Measurements from ENCODE around the gene MAGEC3. TPM values are rescaled to one million over a fixed set of nuclear protein-coding genes. Genes with fewer than 3 reads are reported as not detected.

MAGEC3 gene
- total RNA-seq, 2 donors from 2014 or later: not detected

DNA sequence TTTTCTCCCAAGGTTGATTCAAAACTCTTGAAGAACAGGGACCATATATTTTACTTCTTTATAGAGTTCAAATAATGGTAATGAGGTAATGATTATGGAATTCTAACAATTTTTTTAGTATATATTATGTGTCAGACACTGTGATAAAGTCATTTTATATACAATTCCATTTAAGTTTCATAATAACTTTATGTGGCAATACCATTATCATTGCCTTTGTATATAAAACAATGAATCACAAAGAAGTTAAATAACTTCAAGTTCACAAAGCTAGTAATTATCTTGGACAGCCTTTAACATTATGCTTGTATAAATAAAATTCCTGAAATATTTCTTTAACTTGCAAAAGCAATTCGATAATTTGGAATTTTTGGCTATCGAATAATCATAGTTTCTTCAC, 86.2 kb downstream of the MAGEC3 start:
- H3K9ac ChIP-seq (ENCODE audit: low read depth in 2 of 2, low read length in 2 of 2): no peak overlapping the region
- H3K27ac ChIP-seq: no peak overlapping the region
- H3K9me3 ChIP-seq: no peaks in the 10 kb centered on the region
- H3K4me1 ChIP-seq: no peaks in the 10 kb centered on the region
- no peak for TF ChIP-seq CTCF (IDR thresholded peaks at IDR 0.05)
- intact Hi-C loops (cut with DNase I): no loop called here
- H3K4me3 ChIP-seq: no peak overlapping the region
- no peak for DNase-seq
- no peaks in the 10 kb centered on the region for H3K27me3 ChIP-seq
- H3K36me3 ChIP-seq: no peaks in the 10 kb centered on the region

GRCh38 chrX:141928432-141928831, 90.3 kb downstream of the MAGEC3 start:
- no peaks in the 10 kb centered on the region for H3K36me3 ChIP-seq
- no peaks in the 10 kb centered on the region for H3K27me3 ChIP-seq
- H3K27ac ChIP-seq: no peak overlapping the region
- no peak for TF ChIP-seq CTCF (IDR thresholded peaks at IDR 0.05)
- no peak overlapping the region for H3K9ac ChIP-seq (ENCODE audit: low read depth in 2 of 2, low read length in 2 of 2)
- no peaks in the 10 kb centered on the region for H3K9me3 ChIP-seq
- no peaks in the 10 kb centered on the region for H3K4me1 ChIP-seq
- no peak for DNase-seq
- intact Hi-C loops (cut with DNase I): no loop called here
- H3K4me3 ChIP-seq: no peak overlapping the region

GRCh38 chrX:141934059-141934641, 96.0 kb downstream of the MAGEC3 start:
- H3K27me3 ChIP-seq: no peaks in the 10 kb centered on the region
- H3K9me3 ChIP-seq: no peaks in the 10 kb centered on the region
- H3K4me1 ChIP-seq: no peaks in the 10 kb centered on the region
- TF ChIP-seq CTCF (IDR thresholded peaks at IDR 0.05): no peak
- no peak overlapping the region for H3K9ac ChIP-seq (ENCODE audit: low read depth in 2 of 2, low read length in 2 of 2)
- no peak for DNase-seq
- H3K36me3 ChIP-seq: no peaks in the 10 kb centered on the region
- intact Hi-C loops (cut with DNase I): no loop called here
- H3K4me3 ChIP-seq: no peak overlapping the region
- H3K27ac ChIP-seq: no peak overlapping the region

GRCh38 chrX:141935645-141936044, 97.5 kb downstream of the MAGEC3 start:
- H3K9ac ChIP-seq (ENCODE audit: low read depth in 2 of 2, low read length in 2 of 2): no peak overlapping the region
- H3K9me3 ChIP-seq: no peaks in the 10 kb centered on the region

GRCh38 chrX:141936080-141936479, 98.0 kb downstream of the MAGEC3 start:
- no peaks in the 10 kb centered on the region for H3K4me1 ChIP-seq
- no peaks in the 10 kb centered on the region for H3K36me3 ChIP-seq
- no peaks in the 10 kb centered on the region for H3K27me3 ChIP-seq
- H3K9me3 ChIP-seq: no peaks in the 10 kb centered on the region
- H3K9ac ChIP-seq (ENCODE audit: low read depth in 2 of 2, low read length in 2 of 2): no peak overlapping the region
- H3K4me3 ChIP-seq: no peak overlapping the region
- no peak for DNase-seq
- no peak for TF ChIP-seq CTCF (IDR thresholded peaks at IDR 0.05)
- intact Hi-C loops (cut with DNase I): no loop called here
- no peak overlapping the region for H3K27ac ChIP-seq

More at GRCh38 chrX:141935645-141936044, 97.5 kb downstream of the MAGEC3 start:
- Histone ChIP-seq H3K36me3 (no peaks in the 10 kb centered on the region), H3K4me3 (no peak overlapping the region), H3K27me3 (no peaks in the 10 kb centered on the region), H3K4me1 (no peaks in the 10 kb centered on the region), H3K27ac (no peak overlapping the region)
- intact Hi-C loops (cut with DNase I): no loop called here
- no peak for TF ChIP-seq CTCF (IDR thresholded peaks at IDR 0.05)
- DNase-seq: no peak

Data from colonic mucosa (tissue), 4 donors.